Osteoblast (primary cell): ENCODE data around the gene PSMC1. TPM values are rescaled to one million over a fixed set of nuclear protein-coding genes. Genes with fewer than 3 reads are reported as not detected.

Source experiments
- DNase-seq: peaks from one replicate; pipeline ENCODE4 v3.0.0; 2011; ENCODE audit warnings: low spot score, mixed read lengths; ENCODE audit not compliant: insufficient read length; ENCODE audit errors: missing footprints
- H2AFZ ChIP-seq: 2 replicates; pipeline ENCODE4 v1.6.0; 2011; ENCODE audit warnings: mild to moderate bottlenecking, low read length
- H3K27ac ChIP-seq: 2 replicates; pipeline ENCODE4 v1.5.1; 2011; ENCODE audit warnings: mild to moderate bottlenecking, low read depth, low read length, moderate library complexity
- H3K27me3 ChIP-seq: 2 replicates; pipeline ENCODE4 v1.6.0; 2012; ENCODE audit warnings: mild to moderate bottlenecking, control low read depth, inconsistent platforms, low read length, moderate library complexity; ENCODE audit not compliant: insufficient read depth
- H3K36me3 ChIP-seq: 2 replicates; pipeline ENCODE4 v1.5.1; 2011; ENCODE audit warnings: mild to moderate bottlenecking, low read length, control low read depth, moderate library complexity; ENCODE audit not compliant: insufficient read depth
- H3K4me1 ChIP-seq: 2 replicates; pipeline ENCODE4 v1.5.1; 2011; ENCODE audit warnings: mild to moderate bottlenecking, low read length, control low read depth, moderate library complexity; ENCODE audit not compliant: insufficient read depth
- H3K4me2 ChIP-seq: 2 replicates; pipeline ENCODE4 v1.6.0; 2011; ENCODE audit warnings: mild to moderate bottlenecking, low read length; ENCODE audit not compliant: insufficient read depth
- H3K4me3 ChIP-seq: fragments of 200-600 bp; sonication (generic); 3 replicates; pipeline ENCODE4 v1.5.1; 2012; ENCODE audit warnings: mild to moderate bottlenecking, low read length, inconsistent platforms; ENCODE audit not compliant: insufficient read depth
- H3K79me2 ChIP-seq: 2 replicates; pipeline ENCODE4 v1.6.0; 2012; ENCODE audit warnings: mild to moderate bottlenecking, low read length, control low read depth, inconsistent platforms; ENCODE audit not compliant: insufficient read depth
- H3K9me3 ChIP-seq: 2 replicates; pipeline ENCODE4 v1.5.1; 2011; ENCODE audit warnings: low read depth, low read length, control low read depth
- H4K20me1 ChIP-seq: 2 replicates; pipeline ENCODE4 v1.6.0; 2012; ENCODE audit warnings: mild to moderate bottlenecking, low read length, control low read depth; ENCODE audit not compliant: insufficient read depth
- total RNA-seq: library from RNA; depleted of rRNA; stranded (reverse); fragments of >200 nt; gene quantifications from 2 replicates; pipeline ENCODE4 v1.2.3, GENCODE V29; 2012
- TF ChIP-seq, protein P1 (sequence below): IDR thresholded peaks from 2 replicates; pipeline ENCODE4 v1.5.1; 2011; ENCODE audit warnings: mild to moderate bottlenecking, low read depth, low read length, moderate library complexity; ENCODE audit errors: extremely low read depth

Gene PSMC1
- total RNA-seq, 1 donor = 94.8 TPM

- Histone ChIP-seq H3K79me2 (no peaks in the 10 kb centered on the region), H4K20me1 (no peaks in the 10 kb centered on the region), H3K9me3 (no peaks in the 10 kb centered on the region), H3K4me1 (no peaks in the 10 kb centered on the region), H3K27ac (no peak overlapping the region), H2AFZ (no peak overlapping the region), H3K36me3 (peaks cover 17% of the 10 kb centered on the region), H3K4me3 (no peak overlapping the region), H3K27me3 (no peaks in the 10 kb centered on the region), H3K4me2 (no peak overlapping the region)
- TF ChIP-seq, protein P1, sequence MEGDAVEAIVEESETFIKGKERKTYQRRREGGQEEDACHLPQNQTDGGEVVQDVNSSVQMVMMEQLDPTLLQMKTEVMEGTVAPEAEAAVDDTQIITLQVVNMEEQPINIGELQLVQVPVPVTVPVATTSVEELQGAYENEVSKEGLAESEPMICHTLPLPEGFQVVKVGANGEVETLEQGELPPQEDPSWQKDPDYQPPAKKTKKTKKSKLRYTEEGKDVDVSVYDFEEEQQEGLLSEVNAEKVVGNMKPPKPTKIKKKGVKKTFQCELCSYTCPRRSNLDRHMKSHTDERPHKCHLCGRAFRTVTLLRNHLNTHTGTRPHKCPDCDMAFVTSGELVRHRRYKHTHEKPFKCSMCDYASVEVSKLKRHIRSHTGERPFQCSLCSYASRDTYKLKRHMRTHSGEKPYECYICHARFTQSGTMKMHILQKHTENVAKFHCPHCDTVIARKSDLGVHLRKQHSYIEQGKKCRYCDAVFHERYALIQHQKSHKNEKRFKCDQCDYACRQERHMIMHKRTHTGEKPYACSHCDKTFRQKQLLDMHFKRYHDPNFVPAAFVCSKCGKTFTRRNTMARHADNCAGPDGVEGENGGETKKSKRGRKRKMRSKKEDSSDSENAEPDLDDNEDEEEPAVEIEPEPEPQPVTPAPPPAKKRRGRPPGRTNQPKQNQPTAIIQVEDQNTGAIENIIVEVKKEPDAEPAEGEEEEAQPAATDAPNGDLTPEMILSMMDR = no peak
- DNase-seq = no peak
Observed at GRCh38 chr14:90303473-90303872, 47.1 kb downstream of the PSMC1 start.

- H3K79me2 ChIP-seq = no peaks in the 10 kb centered on the region
- no peak for DNase-seq
Observed at GRCh38 chr14:90304502-90304901, 48.1 kb downstream of the PSMC1 start.

DNA sequence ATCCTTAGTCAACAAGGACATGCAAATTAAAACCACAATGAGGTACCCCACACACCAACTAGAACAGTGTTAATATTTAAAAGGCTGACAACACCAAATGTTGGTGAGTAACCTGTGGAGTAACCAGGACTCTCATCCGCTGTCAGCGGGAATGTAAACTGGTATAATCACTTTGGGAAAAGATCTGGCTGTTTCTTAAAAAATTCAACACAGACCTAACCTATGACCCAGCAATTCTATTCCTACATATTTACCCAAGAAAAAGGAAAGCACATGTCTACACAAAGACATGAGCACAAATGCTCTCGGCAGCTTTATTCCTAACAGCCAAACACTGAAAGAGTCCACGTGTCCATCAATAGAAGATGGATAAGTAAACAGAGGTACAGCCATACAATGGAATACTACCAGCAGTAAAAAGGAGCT, 48.8 kb downstream of the PSMC1 start:
- Histone ChIP-seq H3K4me1 (no peaks in the 10 kb centered on the region), H3K27me3 (no peaks in the 10 kb centered on the region), H3K4me2 (no peak overlapping the region), H3K9me3 (no peaks in the 10 kb centered on the region), H4K20me1 (no peaks in the 10 kb centered on the region), H3K4me3 (no peak overlapping the region), H3K27ac (no peak overlapping the region), H2AFZ (no peak overlapping the region), H3K36me3 (peaks cover 22% of the 10 kb centered on the region), H3K79me2 (no peaks in the 10 kb centered on the region)
- TF ChIP-seq, protein P1 = no peak
- no peak for DNase-seq

More at GRCh38 chr14:90304502-90304901, 48.1 kb downstream of the PSMC1 start:
- Histone ChIP-seq H3K27me3 (no peaks in the 10 kb centered on the region), H4K20me1 (no peaks in the 10 kb centered on the region), H3K4me3 (no peak overlapping the region), H3K4me1 (no peaks in the 10 kb centered on the region), H3K9me3 (no peaks in the 10 kb centered on the region), H3K36me3 (peaks cover 22% of the 10 kb centered on the region), H3K4me2 (no peak overlapping the region), H2AFZ (no peak overlapping the region), H3K27ac (no peak overlapping the region)
- TF ChIP-seq, protein P1 = no peak

- Histone ChIP-seq H2AFZ (no peak overlapping the region), H3K9me3 (no peaks in the 10 kb centered on the region), H3K4me2 (no peak overlapping the region), H3K4me1 (no peaks in the 10 kb centered on the region), H3K79me2 (no peaks in the 10 kb centered on the region), H3K36me3 (peaks cover 37% of the 10 kb centered on the region), H3K4me3 (no peak overlapping the region), H4K20me1 (no peaks in the 10 kb centered on the region), H3K27ac (no peak overlapping the region), H3K27me3 (no peaks in the 10 kb centered on the region)
- DNase-seq = no peak
- TF ChIP-seq, protein P1 = no peak
Observed at GRCh38 chr14:90308561-90308960, 52.2 kb downstream of the PSMC1 start.
